Measurements from ENCODE around the gene CDH4. TPM values are rescaled to one million over a fixed set of nuclear protein-coding genes. Genes with fewer than 3 reads are reported as not detected.

The CDH4 gene
- total RNA-seq, 4 donors from 2014 or later, result 0.13 to 0.38 (median 0.21) TPM; not detected in 1

DNA sequence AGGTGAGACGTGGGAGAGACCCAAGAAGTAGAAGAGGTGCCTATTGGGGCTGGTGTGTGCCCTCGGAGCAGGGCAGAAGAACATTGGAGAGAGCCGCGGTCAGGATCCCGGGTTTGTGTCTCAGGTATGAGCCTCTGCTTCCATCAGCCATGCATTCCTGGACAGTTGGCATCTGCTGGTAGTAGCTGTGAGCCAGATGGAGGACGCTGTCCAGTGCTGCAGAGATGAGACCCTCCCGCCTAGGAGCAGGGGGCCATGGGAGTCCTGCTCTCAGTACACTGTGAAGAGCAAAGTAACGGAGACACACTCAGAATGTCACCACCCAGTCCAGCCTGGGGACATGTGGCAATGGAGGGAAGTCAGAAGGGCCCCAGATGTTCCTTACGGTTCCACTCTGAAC, 108.2 kb downstream of the CDH4 start:
- H3K27me3 ChIP-seq, result peaks cover 0 to 9% (median 0%) of the 10 kb centered on the region in 4 donors
- intact Hi-C loops (cut with DNase I), result no loop called here
- DNase-seq, result no peak
- no peak for TF ChIP-seq POLR2A (IDR thresholded peaks at IDR 0.05)
- TF ChIP-seq, protein P1, sequence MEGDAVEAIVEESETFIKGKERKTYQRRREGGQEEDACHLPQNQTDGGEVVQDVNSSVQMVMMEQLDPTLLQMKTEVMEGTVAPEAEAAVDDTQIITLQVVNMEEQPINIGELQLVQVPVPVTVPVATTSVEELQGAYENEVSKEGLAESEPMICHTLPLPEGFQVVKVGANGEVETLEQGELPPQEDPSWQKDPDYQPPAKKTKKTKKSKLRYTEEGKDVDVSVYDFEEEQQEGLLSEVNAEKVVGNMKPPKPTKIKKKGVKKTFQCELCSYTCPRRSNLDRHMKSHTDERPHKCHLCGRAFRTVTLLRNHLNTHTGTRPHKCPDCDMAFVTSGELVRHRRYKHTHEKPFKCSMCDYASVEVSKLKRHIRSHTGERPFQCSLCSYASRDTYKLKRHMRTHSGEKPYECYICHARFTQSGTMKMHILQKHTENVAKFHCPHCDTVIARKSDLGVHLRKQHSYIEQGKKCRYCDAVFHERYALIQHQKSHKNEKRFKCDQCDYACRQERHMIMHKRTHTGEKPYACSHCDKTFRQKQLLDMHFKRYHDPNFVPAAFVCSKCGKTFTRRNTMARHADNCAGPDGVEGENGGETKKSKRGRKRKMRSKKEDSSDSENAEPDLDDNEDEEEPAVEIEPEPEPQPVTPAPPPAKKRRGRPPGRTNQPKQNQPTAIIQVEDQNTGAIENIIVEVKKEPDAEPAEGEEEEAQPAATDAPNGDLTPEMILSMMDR (IDR thresholded peaks at IDR 0.05), result no peak
- no peak overlapping the region for H3K4me3 ChIP-seq
- no peaks in the 10 kb centered on the region for H3K4me1 ChIP-seq
- no peaks in the 10 kb centered on the region for H3K9me3 ChIP-seq
- WGBS, 2 donors, result 68 to 95% methylated on average over 2 to 8 of the region's 9 CpGs
- no peak overlapping the region for H3K27ac ChIP-seq
- no peaks in the 10 kb centered on the region for H3K36me3 ChIP-seq

DNA sequence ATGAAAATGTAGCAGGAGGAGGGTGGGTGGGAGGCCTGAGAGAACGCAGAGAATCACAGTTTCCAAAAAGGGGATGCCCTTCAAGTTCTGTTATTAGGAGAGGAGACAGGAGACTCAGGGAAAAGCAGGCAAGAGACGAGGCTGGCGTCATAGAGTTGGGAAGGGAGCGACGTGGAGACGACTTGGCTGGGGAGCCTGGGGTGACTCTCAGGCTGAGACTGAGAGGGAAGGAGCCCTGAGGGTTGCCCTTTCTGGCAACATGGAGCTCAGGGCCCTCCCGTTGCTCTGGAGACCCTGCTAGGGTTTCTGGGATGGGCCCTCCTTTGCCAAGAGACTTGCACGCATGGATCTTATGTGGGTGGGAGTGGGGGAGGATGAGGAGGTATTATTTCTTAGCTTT, 108.9 kb downstream of the CDH4 start:
- intact Hi-C loops (cut with DNase I), result no loop called here
- DNase-seq, result no peak
- H3K36me3 ChIP-seq, result no peaks in the 10 kb centered on the region
- H3K9me3 ChIP-seq, result no peaks in the 10 kb centered on the region
- no peaks in the 10 kb centered on the region for H3K4me1 ChIP-seq
- H3K4me3 ChIP-seq, result no peak overlapping the region
- peaks cover 0 to 9% (median 0%) of the 10 kb centered on the region in 4 donors for H3K27me3 ChIP-seq
- TF ChIP-seq, protein P1 (IDR thresholded peaks at IDR 0.05), result no peak
- no peak for TF ChIP-seq POLR2A (IDR thresholded peaks at IDR 0.05)
- 74 to 77% methylated on average over 8 of the region's 8 CpGs for WGBS, 2 donors
- H3K27ac ChIP-seq, result no peak overlapping the region

DNA sequence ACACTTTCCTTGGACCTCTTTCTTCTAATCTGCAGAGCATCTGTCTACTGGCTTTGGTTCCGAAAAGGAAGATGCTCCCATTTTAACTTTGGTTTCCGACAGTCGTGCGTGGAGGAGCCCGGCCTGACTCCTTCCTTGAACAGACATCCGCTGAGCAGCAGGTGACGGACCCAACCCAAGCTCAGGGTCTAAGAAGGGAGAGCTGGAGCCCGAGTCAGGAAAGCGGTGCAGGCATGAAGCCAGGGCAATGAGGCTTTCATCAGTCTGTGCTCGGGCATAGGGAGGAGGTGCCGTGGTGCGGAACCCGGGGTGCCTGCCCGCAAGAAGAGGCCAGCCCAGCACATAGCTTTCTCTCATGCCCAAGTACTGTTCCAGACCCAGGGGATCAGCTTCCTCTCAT, 109.4 kb downstream of the CDH4 start:
- Histone ChIP-seq H3K4me1 (no peaks in the 10 kb centered on the region), H3K27ac (no peak overlapping the region), H3K9me3 (no peaks in the 10 kb centered on the region), H3K27me3 (peaks cover 0 to 10% (median 0%) of the 10 kb centered on the region in 4 donors), H3K36me3 (no peaks in the 10 kb centered on the region), H3K4me3 (no peak overlapping the region)
- no peak for DNase-seq
- TF ChIP-seq, protein P1 (IDR thresholded peaks at IDR 0.05), result no peak
- no peak for TF ChIP-seq POLR2A (IDR thresholded peaks at IDR 0.05)
- intact Hi-C loops (cut with DNase I), result no loop called here
- WGBS, 2 donors, result 40 to 95% methylated on average over 1 to 8 of the region's 14 CpGs

DNA sequence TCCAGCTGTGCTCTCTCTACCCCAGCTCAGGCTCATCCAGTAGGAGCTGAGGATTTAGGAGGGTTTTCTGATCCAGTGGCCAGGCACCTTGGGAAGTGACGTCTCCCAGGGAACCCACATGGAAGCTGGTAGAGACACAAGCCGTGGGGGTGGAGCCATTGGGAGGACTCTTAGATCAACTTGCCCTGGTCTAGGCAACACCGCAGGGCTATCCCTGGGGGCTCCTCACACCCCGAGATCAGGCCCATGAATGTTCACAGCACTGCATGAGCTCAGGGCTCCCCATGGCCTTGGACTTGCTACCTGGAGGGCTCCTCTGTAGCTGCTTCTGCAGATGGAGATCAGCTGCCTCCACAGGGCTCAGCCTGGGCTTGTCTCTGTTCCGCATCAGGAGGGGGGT, 112.1 kb downstream of the CDH4 start:
- no peaks in the 10 kb centered on the region for H3K4me1 ChIP-seq
- TF ChIP-seq, protein P1 (IDR thresholded peaks at IDR 0.05), result no peak
- no peak for TF ChIP-seq POLR2A (IDR thresholded peaks at IDR 0.05)
- intact Hi-C loops (cut with DNase I), result no loop called here
- H3K27ac ChIP-seq, result no peak overlapping the region
- 71 to 85% methylated on average over 3 to 4 of the region's 5 CpGs for WGBS, 2 donors
- DNase-seq, result no peak
- H3K9me3 ChIP-seq, result no peaks in the 10 kb centered on the region
- H3K36me3 ChIP-seq, result no peaks in the 10 kb centered on the region
- no peak overlapping the region for H3K4me3 ChIP-seq
- peaks cover 0 to 5% (median 0%) of the 10 kb centered on the region in 4 donors for H3K27me3 ChIP-seq

DNA sequence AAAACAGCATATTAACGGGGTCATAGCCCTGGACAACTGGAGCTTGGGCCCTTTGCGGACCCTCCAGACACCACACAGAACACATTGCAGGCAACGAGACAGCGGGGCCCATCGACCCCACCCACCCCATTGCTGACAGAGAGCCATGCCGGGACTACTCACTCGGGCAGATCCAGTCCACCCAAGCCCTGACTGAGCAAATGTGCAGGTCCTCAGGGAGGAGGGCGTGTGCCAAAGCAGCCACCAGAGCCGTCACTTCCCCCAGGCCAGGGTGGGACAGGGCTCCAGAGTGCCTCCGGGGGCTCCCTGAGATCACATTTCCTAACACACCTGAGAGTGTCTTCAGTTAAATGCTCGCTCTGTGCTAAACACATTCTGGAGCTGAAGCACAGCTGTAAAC, 114.9 kb downstream of the CDH4 start:
- no peak overlapping the region for H3K4me3 ChIP-seq
- intact Hi-C loops (cut with DNase I), result no loop called here
- no peaks in the 10 kb centered on the region for H3K36me3 ChIP-seq
- TF ChIP-seq POLR2A (IDR thresholded peaks at IDR 0.05), result no peak
- TF ChIP-seq, protein P1 (IDR thresholded peaks at IDR 0.05), result no peak
- DNase-seq, result no peak
- WGBS, 2 donors, result 63 to 69% methylated on average over 7 to 8 of the region's 11 CpGs
- no peak overlapping the region for H3K27ac ChIP-seq
- H3K27me3 ChIP-seq, result peaks cover 0 to 22% (median 0%) of the 10 kb centered on the region in 4 donors
- no peaks in the 10 kb centered on the region for H3K9me3 ChIP-seq
- H3K4me1 ChIP-seq, result no peaks in the 10 kb centered on the region
